ENCODE data around the gene FGF19.

The FGF19 gene

DNA sequence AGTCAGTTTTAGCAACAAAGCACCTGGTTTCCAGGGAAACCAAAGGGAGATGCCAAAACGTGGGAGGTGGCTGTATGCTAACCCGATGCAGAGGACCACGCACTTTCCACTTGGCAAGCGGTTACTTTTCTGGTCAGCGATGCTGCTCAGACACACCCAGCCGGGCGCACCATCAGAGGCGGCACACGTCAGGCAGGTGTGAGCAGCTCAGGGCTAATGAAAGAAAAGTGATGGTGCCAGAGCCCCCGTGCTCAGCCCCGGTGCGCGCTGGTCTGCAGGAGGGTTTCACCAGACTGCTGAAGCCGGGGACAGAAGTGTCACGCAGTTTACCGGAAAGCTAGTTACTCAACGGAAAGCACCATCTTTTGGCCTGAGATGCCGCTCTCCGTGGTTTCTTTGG lies 34.3 kb downstream of the FGF19 start:
- TF ChIP-seq, protein P1, sequence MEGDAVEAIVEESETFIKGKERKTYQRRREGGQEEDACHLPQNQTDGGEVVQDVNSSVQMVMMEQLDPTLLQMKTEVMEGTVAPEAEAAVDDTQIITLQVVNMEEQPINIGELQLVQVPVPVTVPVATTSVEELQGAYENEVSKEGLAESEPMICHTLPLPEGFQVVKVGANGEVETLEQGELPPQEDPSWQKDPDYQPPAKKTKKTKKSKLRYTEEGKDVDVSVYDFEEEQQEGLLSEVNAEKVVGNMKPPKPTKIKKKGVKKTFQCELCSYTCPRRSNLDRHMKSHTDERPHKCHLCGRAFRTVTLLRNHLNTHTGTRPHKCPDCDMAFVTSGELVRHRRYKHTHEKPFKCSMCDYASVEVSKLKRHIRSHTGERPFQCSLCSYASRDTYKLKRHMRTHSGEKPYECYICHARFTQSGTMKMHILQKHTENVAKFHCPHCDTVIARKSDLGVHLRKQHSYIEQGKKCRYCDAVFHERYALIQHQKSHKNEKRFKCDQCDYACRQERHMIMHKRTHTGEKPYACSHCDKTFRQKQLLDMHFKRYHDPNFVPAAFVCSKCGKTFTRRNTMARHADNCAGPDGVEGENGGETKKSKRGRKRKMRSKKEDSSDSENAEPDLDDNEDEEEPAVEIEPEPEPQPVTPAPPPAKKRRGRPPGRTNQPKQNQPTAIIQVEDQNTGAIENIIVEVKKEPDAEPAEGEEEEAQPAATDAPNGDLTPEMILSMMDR (IDR thresholded peaks at IDR 0.05; ENCODE audit: control extremely low read depth, extremely low read depth, low read depth, missing control alignments), result no peak
- no peak for DNase-seq (ENCODE audit: extremely low spot score)
- ChIA-PET POLR2A (no interaction called here), CTCF (interaction anchor here (1.0 to 4.9 kb wide), 9 partner anchors 9 to 569 kb away, joined by 3 to 57 read pairs (median 7); partner anchors contain the start of gene MYEOV)

DNA sequence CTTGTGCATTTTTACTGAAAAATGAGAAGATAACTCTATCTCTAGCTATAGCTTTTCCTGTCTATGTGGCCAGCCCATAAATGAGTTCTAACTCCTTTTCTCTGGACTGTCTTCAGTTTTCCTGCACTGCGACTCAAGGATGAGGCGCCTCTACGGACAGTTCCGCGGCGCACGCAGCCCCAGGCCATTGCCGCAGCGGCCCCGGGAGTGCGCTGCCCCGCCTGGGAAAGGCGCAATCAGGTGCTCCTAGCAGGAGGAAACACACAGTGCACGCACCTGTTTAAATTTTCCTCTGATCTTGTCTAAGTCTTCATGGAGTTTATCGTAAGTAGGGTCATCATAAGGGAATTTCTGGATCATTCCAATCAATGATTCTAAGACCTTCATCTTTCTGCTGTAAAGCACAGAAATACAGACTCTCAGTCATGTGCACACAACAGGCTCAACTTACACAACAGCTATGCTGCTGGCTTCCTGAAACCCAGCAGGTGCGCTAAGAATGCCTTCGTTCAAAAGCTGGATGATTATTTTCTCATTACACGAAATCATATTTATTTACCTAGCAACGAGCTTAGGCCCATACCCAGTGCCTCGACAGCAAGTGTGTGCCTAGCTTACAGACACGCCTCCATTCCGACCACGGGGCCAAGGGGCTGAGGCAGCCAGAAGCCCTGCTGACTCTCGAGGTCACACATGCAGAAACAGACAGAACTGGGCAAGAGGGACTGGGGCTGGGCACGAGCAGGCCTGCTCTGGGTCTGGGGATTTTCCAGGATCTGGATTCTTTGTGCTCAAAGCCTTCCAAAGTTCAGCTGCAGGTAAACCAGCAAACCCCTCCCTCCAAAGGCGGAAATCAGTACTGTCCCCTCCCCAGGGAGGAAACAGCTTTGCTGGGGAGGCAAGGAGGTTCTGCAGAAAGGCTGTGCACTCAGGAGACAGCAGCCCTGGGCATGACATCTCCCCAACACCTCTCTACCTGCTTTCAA lies 35.9 kb downstream of the FGF19 start:
- DNase-seq (ENCODE audit: extremely low spot score), result no peak
- TF ChIP-seq, protein P1 (IDR thresholded peaks at IDR 0.05; ENCODE audit: control extremely low read depth, extremely low read depth, low read depth, missing control alignments), result no peak
- CTCF ChIA-PET, result interaction anchor here (1.8 to 4.9 kb wide), 3 partner anchors 9 to 568 kb away, joined by 5 to 57 read pairs (median 32); no protein-coding TSS in a partner anchor
- POLR2A ChIA-PET, result no interaction called here

DNA sequence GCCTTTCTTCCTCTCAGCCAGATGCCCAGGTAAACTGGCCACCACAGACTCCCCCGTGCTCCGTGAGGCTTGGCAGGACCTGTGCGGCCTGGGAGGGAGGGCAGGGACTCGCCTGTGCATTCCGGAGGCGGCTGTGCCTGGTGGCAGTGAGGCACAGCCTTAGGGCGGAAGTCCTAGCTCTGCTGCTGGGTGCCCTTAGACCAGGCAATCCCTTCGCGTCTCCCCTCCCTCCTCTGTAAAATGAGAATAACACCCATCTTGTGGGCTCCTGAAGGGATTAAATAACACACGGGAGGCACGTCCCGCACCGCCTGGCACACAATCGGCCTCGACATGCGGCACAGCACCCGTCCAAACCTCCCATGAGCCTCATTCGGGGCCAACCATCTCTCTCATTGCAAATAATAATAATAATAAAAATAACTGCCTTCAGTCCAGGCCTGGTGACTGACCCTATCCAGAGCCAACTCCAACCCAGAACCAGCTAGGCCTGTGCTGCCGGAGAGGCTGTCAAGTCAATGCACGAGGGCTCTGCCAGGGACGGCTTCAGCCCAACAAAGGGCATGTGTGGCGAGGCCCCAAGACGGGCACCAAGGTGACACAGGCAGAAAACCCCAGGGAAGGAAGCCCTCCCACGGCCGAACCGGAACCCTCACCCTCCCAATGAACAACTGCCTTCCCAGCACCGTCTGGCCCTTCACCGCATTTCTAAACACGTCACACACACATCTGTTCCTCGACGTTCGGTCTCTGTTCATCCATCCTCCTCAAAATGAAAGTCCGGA lies 36.9 kb downstream of the FGF19 start:
- POLR2A ChIA-PET, result no interaction called here
- TF ChIP-seq, protein P1 (IDR thresholded peaks at IDR 0.05; ENCODE audit: control extremely low read depth, extremely low read depth, low read depth, missing control alignments), result no peak
- no peak for DNase-seq (ENCODE audit: extremely low spot score)
- CTCF ChIA-PET, result interaction anchor here (1.4 kb wide), 1 partner anchor 8 kb away, joined by 5 read pairs; the partner anchor contains the start of gene LTO1

DNA sequence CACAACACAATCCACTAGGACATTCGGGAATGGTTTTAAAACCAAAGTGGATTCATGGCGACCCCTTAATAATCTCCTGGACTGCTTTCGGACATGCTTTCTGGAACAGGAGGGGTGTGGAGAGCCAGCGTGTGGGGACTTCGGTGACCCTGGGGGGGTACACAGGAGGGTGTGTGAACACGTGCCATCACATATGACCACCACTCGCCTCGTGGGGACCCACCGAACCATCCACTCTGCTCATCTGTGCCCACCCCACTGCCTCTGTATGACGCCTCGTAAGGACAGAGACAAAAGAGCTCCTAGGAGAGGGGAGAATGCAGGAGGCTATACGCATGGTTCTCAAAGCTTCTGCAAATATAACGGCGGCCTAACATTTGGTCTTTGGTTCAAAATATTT lies 37.6 kb downstream of the FGF19 start:
- ChIA-PET POLR2A (no interaction called here), CTCF (interaction anchor here (1.4 kb wide), 1 partner anchor 8 kb away, joined by 5 read pairs; the partner anchor contains the start of gene LTO1)
- DNase-seq (ENCODE audit: extremely low spot score), result no peak
- TF ChIP-seq, protein P1 (IDR thresholded peaks at IDR 0.05; ENCODE audit: control extremely low read depth, extremely low read depth, low read depth, missing control alignments), result no peak

DNA sequence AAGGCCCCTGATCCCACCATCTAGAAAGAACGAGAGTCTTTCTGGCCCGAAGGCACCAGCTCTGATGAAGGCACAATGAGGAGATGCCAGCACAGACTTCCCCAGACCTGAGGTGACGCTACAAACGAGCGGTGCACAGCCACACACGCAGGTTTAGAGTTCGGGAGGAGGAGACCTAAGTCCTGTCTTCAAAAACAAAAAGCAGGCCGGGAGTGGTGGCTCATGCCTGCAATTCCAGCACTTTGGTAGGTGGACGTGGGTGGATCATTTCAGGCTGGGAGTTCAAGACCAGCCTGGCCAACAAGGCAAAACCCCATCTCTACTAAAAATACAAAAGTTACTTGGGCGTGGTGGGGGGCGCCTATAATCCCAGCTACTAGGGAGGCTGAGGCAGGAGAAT lies 38.2 kb downstream of the FGF19 start:
- POLR2A ChIA-PET, result no interaction called here
- TF ChIP-seq, protein P1 (IDR thresholded peaks at IDR 0.05; ENCODE audit: control extremely low read depth, extremely low read depth, low read depth, missing control alignments), result no peak
- no peak for DNase-seq (ENCODE audit: extremely low spot score)
- CTCF ChIA-PET, result interaction anchor here (1.4 kb wide), 1 partner anchor 9 kb away, joined by 5 read pairs; the partner anchor contains the start of gene LTO1

DNA sequence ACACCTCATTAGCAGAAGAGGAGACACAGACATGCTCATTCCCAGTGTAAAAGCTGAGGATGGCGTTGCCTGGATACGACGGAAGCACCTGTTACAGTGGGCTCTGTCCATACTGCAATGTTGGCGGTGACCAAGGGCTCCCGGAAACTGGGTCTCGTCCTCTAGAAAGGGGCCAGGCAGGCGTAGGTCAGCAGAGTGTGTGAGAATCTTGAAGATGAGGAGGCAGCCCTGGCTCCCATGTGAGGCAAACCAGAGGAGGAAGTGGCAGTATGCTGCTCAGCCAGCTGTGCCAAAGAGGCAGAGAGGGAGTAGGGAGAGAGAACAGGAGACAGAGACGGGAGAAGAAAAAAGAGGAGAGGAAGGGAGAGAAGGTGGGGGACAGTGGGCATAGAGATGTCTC lies 38.9 kb downstream of the FGF19 start:
- TF ChIP-seq, protein P1 (IDR thresholded peaks at IDR 0.05; ENCODE audit: control extremely low read depth, extremely low read depth, low read depth, missing control alignments), result no peak
- CTCF ChIA-PET, result interaction anchor here (1.0 kb wide), 1 partner anchor 563 kb away, joined by 3 read pairs; no protein-coding TSS in a partner anchor
- no peak for DNase-seq (ENCODE audit: extremely low spot score)
- POLR2A ChIA-PET, result no interaction called here
